ENCODE measurements around the gene SLC18A2. TPM values are rescaled to one million over a fixed set of nuclear protein-coding genes. Genes with fewer than 3 reads are reported as not detected.

The SLC18A2 gene
- total and polyA plus RNA-seq, 9 of the 15 experiments (the other 6 are each of a cell fraction or from before 2014, with no cell fraction given) = 0.03 to 5.4 (median 0.40) TPM

DNA sequence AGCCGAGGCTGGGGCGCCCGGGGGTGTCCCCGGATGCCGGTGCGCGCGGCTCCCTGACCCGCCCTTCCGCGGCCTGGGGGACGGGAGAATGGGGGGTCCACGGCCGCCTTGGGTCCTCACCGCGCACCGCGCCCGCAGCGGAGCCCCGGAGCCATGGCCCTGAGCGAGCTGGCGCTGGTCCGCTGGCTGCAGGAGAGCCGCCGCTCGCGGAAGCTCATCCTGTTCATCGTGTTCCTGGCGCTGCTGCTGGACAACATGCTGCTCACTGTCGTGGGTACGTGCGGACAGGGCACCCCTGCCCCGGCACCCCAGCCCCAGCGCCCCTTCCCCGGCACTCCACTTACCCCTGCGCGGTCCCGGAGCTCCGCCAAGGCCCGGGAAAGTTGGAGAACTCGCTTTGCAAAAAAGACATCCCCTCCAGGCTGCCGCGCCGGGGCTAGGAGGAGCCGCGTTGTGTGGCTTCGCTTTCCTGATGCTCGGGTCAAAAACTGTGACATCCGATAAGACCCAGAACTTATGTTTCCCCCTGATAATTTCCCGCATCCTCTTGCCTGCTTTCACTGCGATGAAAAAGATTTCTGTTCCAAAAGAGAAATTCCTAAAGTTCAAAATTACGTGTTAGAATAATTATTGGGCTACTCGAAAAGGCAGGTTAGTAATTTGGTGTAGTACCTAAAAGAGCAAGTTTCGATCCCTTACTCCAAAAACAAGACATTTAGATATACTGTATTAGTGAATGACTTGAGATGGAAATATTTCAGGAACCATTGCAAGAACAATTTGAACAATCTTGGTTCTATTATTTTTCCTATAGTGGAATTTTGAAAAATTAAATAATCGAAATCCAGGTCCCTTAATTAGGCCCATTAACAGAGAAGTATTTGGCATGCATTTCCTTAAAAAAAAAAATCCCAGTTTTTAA, 888 bp downstream of the SLC18A2 start:
- DNase-seq (ENCODE audit: extremely low read depth in 1 of 4, low spot score in 3 of 4) (peak in 3 of 4 experiments; percentile 21 to 62 (median 47)), ATAC-seq (peak; percentile 79), FAIRE-seq (peak; percentile 37)
- H3K27me3 ChIP-seq (ENCODE audit: control insufficient read depth in 2 of 2, insufficient read depth in 2 of 2, low read length in 2 of 2) = peaks cover 3 to 27% of the 10 kb centered on the region in 2 experiments; a peak in 4 of 5 replicates
- H3K4me3 ChIP-seq = no peak overlapping the region
- H3K4me2 ChIP-seq (ENCODE audit: insufficient read depth, low read length) = no peak overlapping the region
- peaks cover 0 to 17% of the 10 kb centered on the region in 2 experiments; a peak in 2 of 5 replicates for H3K4me1 ChIP-seq (replicated peaks in 1 of 2; ENCODE audit: control insufficient read depth in 2 of 2, insufficient read depth in 2 of 2, low read length in 2 of 2)
- no peaks in the 10 kb centered on the region for H3K9me3 ChIP-seq (replicated peaks; ENCODE audit: control insufficient read depth, insufficient read depth, low read depth, low read length)
- ChIA-PET CTCF (ENCODE audit: low intra/inter-chr PET ratio) (no interaction called here), POLR2A (interaction anchor here (0.6 to 1.5 kb wide), 4 partner anchors 24 to 103 kb away, joined by 3 to 4 read pairs (median 3); no protein-coding TSS in a partner anchor)
- no peak overlapping the region for H3K27ac ChIP-seq (ENCODE audit: extremely low read depth, low read depth, low read length)
- H3K9me1 ChIP-seq (ENCODE audit: control insufficient read depth, insufficient read depth, low read length) = no peaks in the 10 kb centered on the region
- intact Hi-C loops (cut with micrococcal nuclease) (no loop called here), in situ Hi-C loops (cut with MboI) (loop anchor here (25.0 kb wide), 1 partner anchor 195 kb away; no protein-coding TSS in a partner anchor)
- 1% methylated on average over 15 of the region's 56 CpGs for WGBS (ENCODE audit: insufficient coverage, low coverage, missing lambda C conversion rate)
- no peaks in the 10 kb centered on the region for H4K20me1 ChIP-seq (replicated peaks; ENCODE audit: control insufficient read depth, insufficient read depth, low read length)
- H2AFZ ChIP-seq (ENCODE audit: low read depth, low read length) = no peak overlapping the region
- H3K36me3 ChIP-seq (ENCODE audit: control insufficient read depth, insufficient read depth, low read length) = no peaks in the 10 kb centered on the region
- BruUV-seq (replicated peaks) = no TSS peak
- peak overlapping the region in 1 of 2 experiments; percentile 26; a peak in 1 of 4 replicates for H3K9ac ChIP-seq (ENCODE audit: insufficient read depth in 1 of 2, low read depth in 2 of 2, low read length in 2 of 2)
- no peaks in the 10 kb centered on the region for H3K79me2 ChIP-seq (ENCODE audit: control insufficient read depth, insufficient read depth, low read length)
- TF ChIP-seq JUNB (CRISPR knock-in tag; conservative IDR thresholded peaks at IDR 0.05) = no peak
- peak; percentile 62 for TF ChIP-seq TCF3 (CRISPR knock-in tag; IDR thresholded peaks at IDR 0.05)
- TF ChIP-seq CBFA2T2 (conservative IDR thresholded peaks at IDR 0.05) = peak; percentile 56
- TF ChIP-seq RBM39 (optimal IDR thresholded peaks at IDR 0.05; ENCODE audit: low read depth, low read length) = no peak
- no peak for TF ChIP-seq SUPT5H (IDR thresholded peaks at IDR 0.05)
- no peak for TF ChIP-seq ZNF507 (tag; conservative IDR thresholded peaks at IDR 0.05)
- TF ChIP-seq TAL1 (IDR thresholded peaks at IDR 0.05) = peak; percentile 65
- TF ChIP-seq STAT5A (IDR thresholded peaks at IDR 0.05; ENCODE audit: borderline replicate concordance, low read length) = peak; percentile 10; the same call in 1 of the 2 replicates
- TF ChIP-seq PTRF (tag; IDR thresholded peaks at IDR 0.05) = no peak
- peak; percentile 60 for TF ChIP-seq CXXC5 (CRISPR knock-in tag; IDR thresholded peaks at IDR 0.05)
- TF ChIP-seq ZKSCAN1 (IDR thresholded peaks at IDR 0.05; ENCODE audit: low read depth, low read length) = no peak
- TF ChIP-seq, protein P1, sequence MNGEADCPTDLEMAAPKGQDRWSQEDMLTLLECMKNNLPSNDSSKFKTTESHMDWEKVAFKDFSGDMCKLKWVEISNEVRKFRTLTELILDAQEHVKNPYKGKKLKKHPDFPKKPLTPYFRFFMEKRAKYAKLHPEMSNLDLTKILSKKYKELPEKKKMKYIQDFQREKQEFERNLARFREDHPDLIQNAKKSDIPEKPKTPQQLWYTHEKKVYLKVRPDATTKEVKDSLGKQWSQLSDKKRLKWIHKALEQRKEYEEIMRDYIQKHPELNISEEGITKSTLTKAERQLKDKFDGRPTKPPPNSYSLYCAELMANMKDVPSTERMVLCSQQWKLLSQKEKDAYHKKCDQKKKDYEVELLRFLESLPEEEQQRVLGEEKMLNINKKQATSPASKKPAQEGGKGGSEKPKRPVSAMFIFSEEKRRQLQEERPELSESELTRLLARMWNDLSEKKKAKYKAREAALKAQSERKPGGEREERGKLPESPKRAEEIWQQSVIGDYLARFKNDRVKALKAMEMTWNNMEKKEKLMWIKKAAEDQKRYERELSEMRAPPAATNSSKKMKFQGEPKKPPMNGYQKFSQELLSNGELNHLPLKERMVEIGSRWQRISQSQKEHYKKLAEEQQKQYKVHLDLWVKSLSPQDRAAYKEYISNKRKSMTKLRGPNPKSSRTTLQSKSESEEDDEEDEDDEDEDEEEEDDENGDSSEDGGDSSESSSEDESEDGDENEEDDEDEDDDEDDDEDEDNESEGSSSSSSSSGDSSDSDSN (IDR thresholded peaks at IDR 0.05; ENCODE audit: borderline replicate concordance in 1 of 2, low read depth in 2 of 2, low read length in 2 of 2) = no peak
- TF ChIP-seq SMARCA4 (IDR thresholded peaks at IDR 0.05) = 0 out of 2 replicates have a peak, but pooled peaks have one; percentile 34
- peak; percentile 25; the same call in 1 of the 2 replicates for TF ChIP-seq EP300 (IDR thresholded peaks at IDR 0.05; ENCODE audit: low read length)
- no peak for TF ChIP-seq RFX7 (CRISPR knock-in tag; IDR thresholded peaks at IDR 0.05)
- peak; percentile 76 for TF ChIP-seq CBFA2T3 (IDR thresholded peaks at IDR 0.05)
- TF ChIP-seq ZBTB1 (CRISPR knock-in tag; IDR thresholded peaks at IDR 0.05; ENCODE audit: borderline replicate concordance, low read depth) = no peak
- TF ChIP-seq, protein P2, sequence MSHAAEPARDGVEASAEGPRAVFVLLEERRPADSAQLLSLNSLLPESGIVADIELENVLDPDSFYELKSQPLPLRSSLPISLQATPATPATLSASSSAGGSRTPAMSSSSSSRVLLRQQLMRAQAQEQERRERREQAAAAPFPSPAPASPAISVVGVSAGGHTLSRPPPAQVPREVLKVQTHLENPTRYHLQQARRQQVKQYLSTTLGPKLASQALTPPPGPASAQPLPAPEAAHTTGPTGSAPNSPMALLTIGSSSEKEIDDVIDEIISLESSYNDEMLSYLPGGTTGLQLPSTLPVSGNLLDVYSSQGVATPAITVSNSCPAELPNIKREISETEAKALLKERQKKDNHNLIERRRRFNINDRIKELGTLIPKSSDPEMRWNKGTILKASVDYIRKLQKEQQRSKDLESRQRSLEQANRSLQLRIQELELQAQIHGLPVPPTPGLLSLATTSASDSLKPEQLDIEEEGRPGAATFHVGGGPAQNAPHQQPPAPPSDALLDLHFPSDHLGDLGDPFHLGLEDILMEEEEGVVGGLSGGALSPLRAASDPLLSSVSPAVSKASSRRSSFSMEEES (CRISPR knock-in tag; IDR thresholded peaks at IDR 0.05) = no peak
- TF ChIP-seq MECOM (CRISPR knock-in tag; IDR thresholded peaks at IDR 0.05) = no peak
- TF ChIP-seq KLF16 (IDR thresholded peaks at IDR 0.05) = peak; percentile 29; the same call in 1 of the 2 replicates
